Measurements from ENCODE around the gene MFAP3.

- TF ChIP-seq EZH2 (IDR thresholded peaks at IDR 0.05; ENCODE audit: insufficient read depth, poor library complexity, severe bottlenecking) (no peak), EZH2phosphoT487 (IDR thresholded peaks at IDR 0.05; ENCODE audit: insufficient read depth, low read depth) (no peak)
Measured at GRCh38 chr5:153998010-153998409, 40.8 kb upstream of the MFAP3 start.
